ENCODE results near the gene FAF1.

The FAF1 gene

GRCh38 chr1:50978852-50979781, 19.1 kb upstream of the FAF1 start (continued):
- no peak for TF ChIP-seq ZNF571 (tag by site-specific recombination; IDR thresholded peaks at IDR 0.05)
- TF ChIP-seq ATF2 (tag by site-specific recombination; IDR thresholded peaks at IDR 0.05; ENCODE audit: low read depth): peak; percentile 45
- TF ChIP-seq ZNF776 (tag by site-specific recombination; IDR thresholded peaks at IDR 0.05; ENCODE audit: borderline replicate concordance): no peak
- TF ChIP-seq ZNF132 (tag by site-specific recombination; IDR thresholded peaks at IDR 0.05; ENCODE audit: borderline replicate concordance): no peak
- no peak for TF ChIP-seq ZNF416 (tag by site-specific recombination; IDR thresholded peaks at IDR 0.05)
- TF ChIP-seq ZNF214 (tag by site-specific recombination; IDR thresholded peaks at IDR 0.05; ENCODE audit: borderline replicate concordance): no peak
- TF ChIP-seq FEZF1 (tag by site-specific recombination; IDR thresholded peaks at IDR 0.05): no peak
- no peak for TF ChIP-seq ZBTB6 (tag by site-specific recombination; IDR thresholded peaks at IDR 0.05)
- TF ChIP-seq ZNF202 (tag by site-specific recombination; IDR thresholded peaks at IDR 0.05; ENCODE audit: borderline replicate concordance): no peak
- no peak for TF ChIP-seq BCL6B (tag by site-specific recombination; IDR thresholded peaks at IDR 0.05)
- TF ChIP-seq ZNF354C (tag by site-specific recombination; IDR thresholded peaks at IDR 0.05; ENCODE audit: borderline replicate concordance, low read depth): no peak
- 0 out of 2 replicates have a peak, but pooled peaks have one; percentile 42 for TF ChIP-seq ZFP37 (tag by site-specific recombination; IDR thresholded peaks at IDR 0.05)
- no peak for TF ChIP-seq ZNF585B (tag by site-specific recombination; IDR thresholded peaks at IDR 0.05)
- peak; percentile 57; the same call in 1 of the 2 replicates for TF ChIP-seq ZNF366 (tag by site-specific recombination; conservative IDR thresholded peaks at IDR 0.05)
- no peak for TF ChIP-seq ZSCAN30 (tag by site-specific recombination; IDR thresholded peaks at IDR 0.05)
- no peak for TF ChIP-seq PRDM2 (tag by site-specific recombination; IDR thresholded peaks at IDR 0.05; ENCODE audit: borderline replicate concordance)
- no peak for TF ChIP-seq ZNF548 (tag by site-specific recombination; IDR thresholded peaks at IDR 0.05)
- TF ChIP-seq ZNF223 (tag by site-specific recombination; IDR thresholded peaks at IDR 0.05): no peak
- TF ChIP-seq ZNF510 (tag by site-specific recombination; IDR thresholded peaks at IDR 0.05; ENCODE audit: insufficient replicate concordance): no peak
- no peak for TF ChIP-seq KLF1 (tag by site-specific recombination; IDR thresholded peaks at IDR 0.05)
- no peak for TF ChIP-seq ZNF350 (tag by site-specific recombination; IDR thresholded peaks at IDR 0.05)
- TF ChIP-seq ZNF239 (tag by site-specific recombination; IDR thresholded peaks at IDR 0.05): no peak
- no peak for TF ChIP-seq SP3 (tag by site-specific recombination; IDR thresholded peaks at IDR 0.05)
- TF ChIP-seq, protein P1, sequence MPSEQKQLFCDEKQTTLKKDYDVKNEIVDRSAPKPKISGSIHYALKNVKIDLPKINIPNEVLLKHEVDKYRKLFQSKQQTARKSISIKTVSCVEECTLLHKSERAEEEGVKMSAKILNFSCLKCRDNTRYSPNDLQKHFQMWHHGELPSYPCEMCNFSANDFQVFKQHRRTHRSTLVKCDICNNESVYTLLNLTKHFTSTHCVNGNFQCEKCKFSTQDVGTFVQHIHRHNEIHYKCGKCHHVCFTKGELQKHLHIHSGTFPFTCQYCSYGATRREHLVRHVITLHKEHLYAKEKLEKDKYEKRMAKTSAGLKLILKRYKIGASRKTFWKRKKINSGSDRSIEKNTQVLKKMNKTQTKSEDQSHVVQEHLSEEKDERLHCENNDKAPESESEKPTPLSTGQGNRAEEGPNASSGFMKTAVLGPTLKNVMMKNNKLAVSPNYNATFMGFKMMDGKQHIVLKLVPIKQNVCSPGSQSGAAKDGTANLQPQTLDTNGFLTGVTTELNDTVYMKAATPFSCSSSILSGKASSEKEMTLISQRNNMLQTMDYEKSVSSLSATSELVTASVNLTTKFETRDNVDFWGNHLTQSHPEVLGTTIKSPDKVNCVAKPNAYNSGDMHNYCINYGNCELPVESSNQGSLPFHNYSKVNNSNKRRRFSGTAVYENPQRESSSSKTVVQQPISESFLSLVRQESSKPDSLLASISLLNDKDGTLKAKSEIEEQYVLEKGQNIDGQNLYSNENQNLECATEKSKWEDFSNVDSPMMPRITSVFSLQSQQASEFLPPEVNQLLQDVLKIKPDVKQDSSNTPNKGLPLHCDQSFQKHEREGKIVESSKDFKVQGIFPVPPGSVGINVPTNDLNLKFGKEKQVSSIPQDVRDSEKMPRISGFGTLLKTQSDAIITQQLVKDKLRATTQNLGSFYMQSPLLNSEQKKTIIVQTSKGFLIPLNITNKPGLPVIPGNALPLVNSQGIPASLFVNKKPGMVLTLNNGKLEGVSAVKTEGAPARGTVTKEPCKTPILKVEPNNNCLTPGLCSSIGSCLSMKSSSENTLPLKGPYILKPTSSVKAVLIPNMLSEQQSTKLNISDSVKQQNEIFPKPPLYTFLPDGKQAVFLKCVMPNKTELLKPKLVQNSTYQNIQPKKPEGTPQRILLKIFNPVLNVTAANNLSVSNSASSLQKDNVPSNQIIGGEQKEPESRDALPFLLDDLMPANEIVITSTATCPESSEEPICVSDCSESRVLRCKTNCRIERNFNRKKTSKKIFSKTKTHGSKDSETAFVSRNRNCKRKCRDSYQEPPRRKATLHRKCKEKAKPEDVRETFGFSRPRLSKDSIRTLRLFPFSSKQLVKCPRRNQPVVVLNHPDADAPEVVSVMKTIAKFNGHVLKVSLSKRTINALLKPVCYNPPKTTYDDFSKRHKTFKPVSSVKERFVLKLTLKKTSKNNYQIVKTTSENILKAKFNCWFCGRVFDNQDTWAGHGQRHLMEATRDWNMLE (tag by site-specific recombination; conservative IDR thresholded peaks at IDR 0.05; ENCODE audit: low read depth): no peak

Data from HEK293 (cell line).